ENCODE results near the gene FLT1. TPM values are rescaled to one million over a fixed set of nuclear protein-coding genes. Genes with fewer than 3 reads are reported as not detected.

The FLT1 gene
- total RNA-seq, 1 experiment from 2014 or later = 0.18 TPM

- in situ Hi-C loops (cut with HindIII; ENCODE audit: low pct_unique_long_range_greater_than_20kb, low sequenced_read_pairs) = no loop called here
- DNase-seq (ENCODE audit: low read depth, low spot score) = no peak
Measured at GRCh38 chr13:28421676-28422410, 73.1 kb downstream of the FLT1 start.

DNA sequence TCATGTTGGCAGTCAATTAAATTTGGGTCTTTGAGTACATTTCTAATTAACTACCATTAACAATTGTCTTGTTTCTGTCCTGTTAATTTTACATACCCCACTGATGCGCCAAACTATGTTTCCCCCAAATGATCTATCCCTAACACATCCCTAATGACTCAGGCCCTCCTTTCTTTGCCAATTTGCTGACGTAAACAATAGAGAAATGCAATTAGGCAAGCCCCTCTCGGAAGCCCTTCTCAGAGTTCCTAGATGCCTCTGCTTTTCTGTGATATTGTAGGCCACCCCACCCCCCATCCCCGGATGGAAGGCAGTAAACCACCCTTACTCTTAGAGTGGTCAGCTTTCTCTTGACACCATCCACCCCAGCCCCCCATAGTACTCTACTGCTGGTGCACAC is 74.2 kb downstream of the FLT1 start:
- in situ Hi-C loops (cut with HindIII; ENCODE audit: low pct_unique_long_range_greater_than_20kb, low sequenced_read_pairs) = no loop called here
- no peak for DNase-seq (ENCODE audit: low read depth, low spot score)

GRCh38 chr13:28415994-28416421 is 78.9 kb downstream of the FLT1 start:
- in situ Hi-C loops (cut with HindIII; ENCODE audit: low pct_unique_long_range_greater_than_20kb, low sequenced_read_pairs) = no loop called here
- DNase-seq (ENCODE audit: low read depth, low spot score) = peak; percentile 13

DNA sequence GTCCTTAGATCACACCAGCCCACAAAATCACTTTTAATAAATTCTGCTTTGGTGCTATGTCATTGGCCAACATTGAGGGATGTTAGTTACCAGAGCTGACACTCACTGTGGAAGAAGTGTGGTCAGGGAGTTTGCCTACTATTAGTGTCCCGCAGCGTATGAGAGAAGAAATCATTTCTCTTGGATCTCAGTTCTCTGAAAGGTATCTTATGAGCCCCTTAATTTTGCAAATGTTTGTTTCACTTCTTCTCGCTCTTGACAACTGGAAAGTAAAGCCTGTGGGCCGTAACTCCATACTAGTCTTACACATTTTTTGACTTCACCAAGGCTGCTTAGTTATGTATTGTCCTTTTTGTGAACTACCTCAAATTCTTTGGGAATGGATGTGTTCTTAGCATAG is 80.9 kb downstream of the FLT1 start:
- in situ Hi-C loops (cut with HindIII; ENCODE audit: low pct_unique_long_range_greater_than_20kb, low sequenced_read_pairs) = no loop called here
- DNase-seq (ENCODE audit: low read depth, low spot score) = no peak

DNA sequence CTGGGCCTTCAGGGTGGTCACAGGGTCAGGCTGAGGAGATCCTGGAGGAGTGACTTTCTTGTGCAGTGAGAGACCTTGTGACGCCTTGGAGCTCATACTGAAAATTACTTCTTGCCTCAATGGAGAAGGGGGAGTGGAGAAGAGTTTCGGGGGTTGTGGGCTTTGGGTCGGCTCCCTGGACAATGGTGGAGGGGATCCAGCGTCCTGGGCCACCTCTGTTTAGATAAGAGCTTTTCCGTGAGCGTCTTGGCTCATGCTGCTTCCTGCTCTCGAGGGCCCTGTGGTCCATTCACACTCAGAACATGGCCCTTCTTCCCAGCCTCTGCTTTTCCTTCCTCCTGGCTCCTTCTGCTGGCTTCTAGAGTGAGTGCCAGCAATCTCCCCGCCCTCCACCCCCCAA is 81.9 kb downstream of the FLT1 start:
- in situ Hi-C loops (cut with HindIII; ENCODE audit: low pct_unique_long_range_greater_than_20kb, low sequenced_read_pairs) = no loop called here
- DNase-seq (ENCODE audit: low read depth, low spot score) = no peak

DNA sequence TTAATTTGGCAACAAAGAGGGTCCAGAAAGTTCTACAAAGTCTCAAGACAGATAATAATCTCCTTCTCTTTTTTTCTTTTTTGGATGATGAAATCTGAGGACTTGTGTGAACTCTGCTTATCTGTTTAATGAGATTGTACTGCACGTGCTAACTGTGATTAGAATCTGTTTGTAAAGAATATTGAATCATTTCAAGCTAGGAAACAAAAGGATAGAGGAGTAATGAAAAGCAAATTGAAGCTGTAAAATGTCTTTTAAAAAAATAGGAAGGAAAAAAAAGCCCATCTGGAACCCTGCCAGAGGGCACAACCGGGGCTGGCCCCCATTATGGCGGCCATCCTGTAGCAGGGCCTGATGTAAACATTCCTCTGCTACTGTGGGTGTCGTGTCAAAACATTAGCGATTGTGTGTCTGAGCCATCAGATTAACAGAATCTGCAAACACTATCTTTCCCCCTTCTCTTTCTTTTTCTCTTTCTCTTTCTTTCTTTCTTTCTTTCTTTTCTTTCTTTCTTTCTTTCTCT is 83.0 kb downstream of the FLT1 start:
- no peak for DNase-seq (ENCODE audit: low read depth, low spot score)

DNA sequence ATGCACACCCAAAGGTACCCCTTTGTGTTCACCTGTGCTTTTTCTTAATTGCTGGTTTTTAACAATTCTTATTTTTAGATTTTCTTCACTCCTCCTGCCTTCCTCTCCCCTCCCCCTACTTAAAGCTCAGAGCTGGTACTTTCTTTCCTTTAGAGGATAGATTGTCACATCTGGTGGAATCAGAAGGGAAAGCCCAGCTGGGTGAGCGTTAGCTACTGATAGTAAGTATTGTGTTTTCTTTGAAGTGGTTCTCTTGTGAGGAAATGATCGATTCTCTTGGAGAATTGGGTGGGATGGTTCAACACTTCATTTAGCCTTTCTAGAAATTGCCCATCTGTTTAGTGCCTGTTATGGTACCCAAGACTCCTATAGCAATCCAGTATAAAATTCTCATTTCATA is 84.8 kb downstream of the FLT1 start:
- in situ Hi-C loops (cut with HindIII; ENCODE audit: low pct_unique_long_range_greater_than_20kb, low sequenced_read_pairs) = no loop called here
- DNase-seq (ENCODE audit: low read depth, low spot score) = no peak

More for the DNA sequence above, 83.0 kb downstream of the FLT1 start:
- in situ Hi-C loops (cut with HindIII; ENCODE audit: low pct_unique_long_range_greater_than_20kb, low sequenced_read_pairs) = no loop called here

GRCh38 chr13:28409648-28410047 is 85.3 kb downstream of the FLT1 start:
- in situ Hi-C loops (cut with HindIII; ENCODE audit: low pct_unique_long_range_greater_than_20kb, low sequenced_read_pairs) = no loop called here

DNA sequence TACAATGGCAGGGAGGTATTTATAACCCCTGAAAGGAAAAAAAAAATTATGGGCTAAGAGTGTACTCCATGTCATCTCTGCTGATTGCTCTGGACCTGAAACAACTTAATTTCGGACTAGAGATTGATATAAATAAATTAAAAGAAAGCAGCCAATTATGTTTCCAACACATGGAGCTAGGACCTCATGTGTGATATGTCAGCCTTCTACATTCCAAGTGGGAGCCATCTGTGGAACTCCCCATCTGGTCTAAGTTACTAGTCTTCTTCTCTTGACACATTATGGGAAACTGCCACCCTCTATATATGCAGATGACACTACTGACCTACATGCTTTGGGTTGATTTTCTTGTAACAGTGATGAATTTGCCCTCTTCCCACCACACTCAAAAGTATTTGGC is 86.1 kb downstream of the FLT1 start:
- in situ Hi-C loops (cut with HindIII; ENCODE audit: low pct_unique_long_range_greater_than_20kb, low sequenced_read_pairs) = no loop called here

More at GRCh38 chr13:28409648-28410047, 85.3 kb downstream of the FLT1 start:
- no peak for DNase-seq (ENCODE audit: low read depth, low spot score)

DNA sequence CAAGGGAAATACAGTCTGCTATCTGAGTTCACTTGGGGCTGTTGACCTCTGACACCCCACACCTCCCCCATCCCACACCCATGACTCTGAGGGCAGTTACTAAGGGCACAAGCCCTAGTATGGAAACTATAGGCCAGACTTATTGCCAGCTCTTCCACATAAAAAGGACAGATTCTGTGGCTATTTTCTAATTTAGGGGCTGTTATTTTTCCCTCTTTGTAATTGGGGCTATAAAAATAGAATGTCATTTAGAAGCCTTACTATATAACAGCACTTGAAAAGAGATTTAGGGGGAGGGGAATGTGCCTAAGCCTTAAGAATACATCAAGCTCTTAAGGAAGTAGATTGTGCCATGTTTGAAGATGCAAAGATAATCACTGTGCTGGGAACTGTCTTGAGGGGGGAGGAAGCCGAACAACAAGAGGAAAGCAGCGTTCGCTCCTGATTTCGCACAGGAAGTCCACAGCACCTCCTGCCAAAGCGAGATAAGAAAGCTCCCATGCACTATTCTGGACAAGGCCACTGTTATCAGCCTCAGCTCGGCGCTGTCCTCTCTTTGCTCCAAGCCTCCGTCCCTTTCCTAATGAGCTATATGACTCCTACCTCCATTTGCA is 86.6 kb downstream of the FLT1 start:
- no peak for DNase-seq (ENCODE audit: low read depth, low spot score)
- in situ Hi-C loops (cut with HindIII; ENCODE audit: low pct_unique_long_range_greater_than_20kb, low sequenced_read_pairs) = no loop called here

More for the DNA sequence above, 86.1 kb downstream of the FLT1 start:
- DNase-seq (ENCODE audit: low read depth, low spot score) = no peak

GRCh38 chr13:28406733-28407266 is 88.1 kb downstream of the FLT1 start:
- no peak for DNase-seq (ENCODE audit: low read depth, low spot score)
- in situ Hi-C loops (cut with HindIII; ENCODE audit: low pct_unique_long_range_greater_than_20kb, low sequenced_read_pairs) = no loop called here

DNA sequence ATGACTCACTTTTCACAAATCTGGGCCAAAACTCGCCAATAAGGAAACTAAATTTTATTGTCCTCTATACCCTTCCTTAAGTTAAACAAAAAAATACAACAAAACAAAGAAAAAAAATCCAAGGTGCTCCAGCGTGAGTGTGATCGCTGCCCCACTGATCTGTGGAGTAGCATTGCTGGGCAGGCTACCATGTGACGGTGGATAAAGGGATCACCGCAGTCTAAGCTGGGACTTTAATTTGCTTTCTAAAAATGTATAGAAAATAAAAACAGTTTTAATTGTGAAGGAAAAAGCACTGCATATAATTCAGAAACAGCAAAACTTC is 92.9 kb downstream of the FLT1 start:
- no peak for DNase-seq (ENCODE audit: low read depth, low spot score)
- in situ Hi-C loops (cut with HindIII; ENCODE audit: low pct_unique_long_range_greater_than_20kb, low sequenced_read_pairs) = no loop called here

GRCh38 chr13:28401303-28402056 is 93.4 kb downstream of the FLT1 start:
- DNase-seq (ENCODE audit: low read depth, low spot score) = no peak
- in situ Hi-C loops (cut with HindIII; ENCODE audit: low pct_unique_long_range_greater_than_20kb, low sequenced_read_pairs) = no loop called here

- DNase-seq (ENCODE audit: low read depth, low spot score) = no peak
- in situ Hi-C loops (cut with HindIII; ENCODE audit: low pct_unique_long_range_greater_than_20kb, low sequenced_read_pairs) = no loop called here
Measured at GRCh38 chr13:28396053-28396452, 98.9 kb downstream of the FLT1 start.

DNA sequence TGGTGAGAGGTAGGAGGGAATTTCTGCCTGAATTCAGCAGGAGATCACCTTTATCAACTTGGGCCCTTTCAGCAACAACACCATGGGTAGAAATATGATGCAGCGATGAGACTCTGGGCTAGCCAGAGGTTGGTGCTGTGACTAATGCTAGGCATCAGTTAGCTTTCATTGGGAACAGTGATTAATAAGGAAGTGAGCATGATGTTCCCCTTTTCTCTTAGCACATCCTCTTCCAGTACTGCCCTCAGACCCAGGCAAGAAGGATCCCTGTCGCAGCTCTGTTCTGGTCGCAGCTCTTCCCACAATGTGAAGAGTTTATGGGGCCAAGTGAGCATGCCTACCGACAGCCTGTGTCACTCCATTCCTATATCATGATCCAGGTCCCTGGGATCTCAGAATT is 100.5 kb downstream of the FLT1 start:
- in situ Hi-C loops (cut with HindIII; ENCODE audit: low pct_unique_long_range_greater_than_20kb, low sequenced_read_pairs) = no loop called here
- no peak for DNase-seq (ENCODE audit: low read depth, low spot score)

DNA sequence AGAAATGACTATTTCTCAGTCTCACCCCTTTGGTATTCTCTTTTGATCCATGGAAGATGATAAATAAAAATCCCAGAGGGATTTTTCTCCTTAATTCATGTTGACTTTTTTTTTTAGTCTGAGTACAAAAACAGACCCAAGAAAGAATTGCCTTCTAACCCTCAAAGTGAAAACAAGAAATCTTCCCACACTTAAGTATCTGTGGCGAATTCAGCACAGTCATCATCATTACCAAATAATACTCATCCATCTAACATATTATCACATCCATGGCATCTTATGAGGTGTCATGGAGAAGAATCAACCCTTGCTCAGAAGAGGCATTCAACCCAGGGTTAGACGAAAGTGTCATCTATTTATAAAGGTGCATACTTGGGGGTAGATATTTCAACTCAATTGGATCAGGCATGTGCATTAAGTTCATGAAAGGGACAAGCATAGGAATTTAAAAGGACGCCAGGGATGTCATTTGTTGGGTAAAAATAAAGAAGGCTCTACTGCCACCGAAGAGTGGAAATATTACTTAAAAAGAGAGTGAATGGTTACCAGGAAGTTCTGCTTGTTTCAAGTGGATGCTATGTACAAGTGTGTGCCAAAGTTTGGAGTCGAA is 101.9 kb downstream of the FLT1 start:
- in situ Hi-C loops (cut with HindIII; ENCODE audit: low pct_unique_long_range_greater_than_20kb, low sequenced_read_pairs) = no loop called here
- DNase-seq (ENCODE audit: low read depth, low spot score) = no peak

DNA sequence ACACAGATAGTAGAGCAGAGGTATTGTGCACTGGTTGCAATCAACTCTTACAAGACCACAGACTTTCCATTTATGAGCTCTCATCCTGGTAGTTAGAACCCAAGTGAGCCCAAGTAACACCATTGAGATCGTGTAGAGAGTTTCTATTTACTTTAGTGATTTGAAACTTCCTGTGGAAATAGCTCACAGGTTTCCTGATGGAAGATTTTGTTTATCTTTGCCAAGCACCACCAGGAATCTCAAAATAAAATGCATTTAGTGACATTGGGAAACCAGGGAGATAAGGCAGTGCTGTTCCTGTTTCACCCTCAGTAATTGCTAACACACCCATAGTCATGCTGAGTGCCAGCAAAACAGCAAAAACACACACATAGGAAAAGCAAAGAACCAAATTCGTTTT is 102.5 kb downstream of the FLT1 start:
- in situ Hi-C loops (cut with HindIII; ENCODE audit: low pct_unique_long_range_greater_than_20kb, low sequenced_read_pairs) = no loop called here
- no peak for DNase-seq (ENCODE audit: low read depth, low spot score)

Measured in SK-MEL-5 (cell line).